ENCODE measurements around the gene FOXN3.

FOXN3 gene

GRCh38 chr14:89379891-89380820 is 36.9 kb downstream of the FOXN3 start:
- DNase-seq, result no peak

GRCh38 chr14:89379006-89379405 is 38.0 kb downstream of the FOXN3 start:
- DNase-seq, result no peak

GRCh38 chr14:89378119-89378518 is 38.9 kb downstream of the FOXN3 start:
- no peak for DNase-seq

GRCh38 chr14:89377544-89377943 is 39.5 kb downstream of the FOXN3 start:
- no peak for DNase-seq

- DNase-seq, result no peak
These were observed 42.1 kb downstream of the FOXN3 start for GRCh38 chr14:89374908-89375307.

GRCh38 chr14:89373185-89373584 is 43.8 kb downstream of the FOXN3 start:
- DNase-seq, result no peak

GRCh38 chr14:89372512-89372883 is 44.5 kb downstream of the FOXN3 start:
- no peak for DNase-seq

GRCh38 chr14:89371585-89372511 is 45.2 kb downstream of the FOXN3 start:
- no peak for DNase-seq

GRCh38 chr14:89370781-89371180 is 46.3 kb downstream of the FOXN3 start:
- no peak for DNase-seq

GRCh38 chr14:89370381-89370780 is 46.7 kb downstream of the FOXN3 start:
- no peak for DNase-seq

- DNase-seq, result no peak
These were observed 47.4 kb downstream of the FOXN3 start for GRCh38 chr14:89369656-89370055.

- no peak for DNase-seq
These were observed 48.2 kb downstream of the FOXN3 start for GRCh38 chr14:89368490-89369477.

GRCh38 chr14:89367779-89368120 is 49.3 kb downstream of the FOXN3 start:
- DNase-seq, result no peak

GRCh38 chr14:89366864-89367778 is 49.9 kb downstream of the FOXN3 start:
- DNase-seq, result no peak

- no peak for DNase-seq
These were observed 51.8 kb downstream of the FOXN3 start for GRCh38 chr14:89365061-89365801.

- DNase-seq, result no peak
These were observed 52.7 kb downstream of the FOXN3 start for GRCh38 chr14:89364316-89364715.

GRCh38 chr14:89360277-89360676 is 56.8 kb downstream of the FOXN3 start:
- DNase-seq, result no peak

GRCh38 chr14:89359477-89360222 is 57.4 kb downstream of the FOXN3 start:
- no peak for DNase-seq

- DNase-seq, result no peak
These were observed 59.3 kb downstream of the FOXN3 start for GRCh38 chr14:89357655-89358297.

Measured in femur (tissue), 1 donor.